IMR-90 (cell line): ENCODE measurements around the gene PTPN3. TPM values are rescaled to one million over a fixed set of nuclear protein-coding genes. Genes with fewer than 3 reads are reported as not detected.

Experiments used
- ATAC-seq: fragments of 200-7000 bp; cut with Tn5 transposase; 2 replicates; pipeline ENCODE4 v1.9.1; 2020; ENCODE audit warnings: low read depth, mild to moderate bottlenecking, moderate library complexity
- BruUV-seq: library from RNA; stranded (reverse); fragments of 400-500 nt; replicated peaks from 2 replicates; lab custom pipeline; 2021; lab: Mats Ljungman, UMichigan
- CTCF ChIA-PET: fragments of 300-600 bp; formaldehyde crosslinking; extraction: SDS; loops from one replicate; lab custom pipeline; 2021; ENCODE audit warnings: antibody characterized with exemption; lab: Yijun Ruan, JAX
- POLR2A ChIA-PET: fragments of 300-600 bp; sonication (Branson Sonifier 250); formaldehyde crosslinking; loops from one replicate; lab custom pipeline; 2022; ENCODE audit warnings: antibody characterized with exemption; ENCODE audit not compliant: unreplicated experiment; lab: Charles Lee
- DNase-seq: peaks from one replicate; pipeline ENCODE4 v3.0.0; 2013
- H2AFZ ChIP-seq: replicated peaks from 2 replicates; pipeline ENCODE3; 2013; ENCODE audit warnings: low read length, mild to moderate bottlenecking; ENCODE audit not compliant: poor library complexity
- H2AK5ac ChIP-seq: 2 replicates; pipeline ENCODE4 v1.6.1; 2013; ENCODE audit warnings: low read depth, low read length, inconsistent platforms
- H2AK9ac ChIP-seq: replicated peaks from 2 replicates; pipeline ENCODE3; 2013; ENCODE audit warnings: mild to moderate bottlenecking, low read depth, low read length, moderate library complexity; ENCODE audit not compliant: poor library complexity
- H2BK120ac ChIP-seq: 2 replicates; pipeline ENCODE4 v1.6.1; 2013; ENCODE audit warnings: low read depth, low read length, inconsistent platforms
- H2BK15ac ChIP-seq: 3 replicates; pipeline ENCODE4 v1.6.1; 2013; ENCODE audit warnings: low read depth, low read length, inconsistent platforms
- H2BK20ac ChIP-seq: 2 replicates; pipeline ENCODE4 v1.6.1; 2013; ENCODE audit warnings: low read depth, mild to moderate bottlenecking, inconsistent platforms, low read length, moderate library complexity
- H2BK5ac ChIP-seq: 2 replicates; pipeline ENCODE4 v1.6.1; 2013; ENCODE audit warnings: mild to moderate bottlenecking, low read depth, low read length, inconsistent platforms; ENCODE audit not compliant: poor library complexity, severe bottlenecking
- H3K14ac ChIP-seq: replicated peaks from 2 replicates; pipeline ENCODE4 v1.6.1; 2013; ENCODE audit warnings: low read depth, low read length, inconsistent platforms
- H3K18ac ChIP-seq: 2 replicates; pipeline ENCODE4 v1.6.1; 2013; ENCODE audit warnings: low read depth, low read length, control low read depth
- H3K23ac ChIP-seq: 2 replicates; pipeline ENCODE4 v1.6.1; 2013; ENCODE audit warnings: low read depth, low read length, inconsistent platforms
- H3K27ac ChIP-seq: 2 replicates; pipeline ENCODE4 v1.5.1; 2013; ENCODE audit warnings: mild to moderate bottlenecking, control low read depth, low read length; ENCODE audit not compliant: insufficient read depth
- H3K27me3 ChIP-seq: 2 replicates; pipeline ENCODE4 v1.6.1; 2013; ENCODE audit warnings: low read length; ENCODE audit not compliant: control insufficient read depth, insufficient read depth
- H3K36me3 ChIP-seq: 2 replicates; pipeline ENCODE4 v1.6.1; 2013; ENCODE audit warnings: low read length, mixed read lengths; ENCODE audit not compliant: control insufficient read depth, insufficient read depth
- H3K4ac ChIP-seq: 2 replicates; pipeline ENCODE4 v1.6.1; 2013; ENCODE audit warnings: low read depth, low read length, inconsistent platforms
- H3K4me1 ChIP-seq: 2 replicates; pipeline ENCODE4 v1.6.1; 2013; ENCODE audit warnings: low read length, mixed read lengths; ENCODE audit not compliant: control insufficient read depth, insufficient read depth
- H3K4me2 ChIP-seq: 2 replicates; pipeline ENCODE4 v1.6.1; 2013; ENCODE audit warnings: low read depth, mild to moderate bottlenecking, control low read depth, low read length, moderate library complexity
- H3K4me3 ChIP-seq: 2 replicates; pipeline ENCODE4 v1.5.1; 2013; ENCODE audit warnings: low read depth, mild to moderate bottlenecking, control low read depth, low read length, moderate library complexity; ENCODE audit not compliant: insufficient read depth
- H3K56ac ChIP-seq: 2 replicates; pipeline ENCODE4 v1.6.1; 2013; ENCODE audit warnings: low read length, inconsistent platforms; ENCODE audit not compliant: insufficient read depth; ENCODE audit errors: extremely low read depth
- H3K79me1 ChIP-seq, 2 experiments: 2 replicates each; pipeline ENCODE4 v1.6.1; 2013; ENCODE audit warnings: low read length in 2 of 2, inconsistent platforms in 1 of 2, low read depth in 1 of 2
- H3K9ac ChIP-seq: 2 replicates; pipeline ENCODE4 v1.6.1; 2013; ENCODE audit warnings: low read depth, low read length, control low read depth
- H3K9me1 ChIP-seq: 2 replicates; pipeline ENCODE4 v1.6.1; 2013; ENCODE audit warnings: low read length, inconsistent platforms; ENCODE audit not compliant: insufficient read depth
- H3K9me3 ChIP-seq: 2 replicates; pipeline ENCODE4 v1.6.1; 2013; ENCODE audit warnings: low read length; ENCODE audit not compliant: control insufficient read depth, insufficient read depth
- H4K20me1 ChIP-seq: 2 replicates; pipeline ENCODE4 v1.6.1; 2013; ENCODE audit warnings: low read length, inconsistent platforms; ENCODE audit not compliant: insufficient read depth
- H4K5ac ChIP-seq: 2 replicates; pipeline ENCODE4 v1.6.1; 2013; ENCODE audit warnings: mild to moderate bottlenecking, low read depth, low read length, control low read depth
- H4K8ac ChIP-seq, 2 experiments: 2 replicates each; pipeline ENCODE4 v1.6.1; 2013; ENCODE audit warnings: low read depth in 2 of 2, low read length in 2 of 2, control low read depth in 1 of 2, inconsistent platforms in 1 of 2
- H4K91ac ChIP-seq: 2 replicates; pipeline ENCODE4 v1.6.1; 2013; ENCODE audit warnings: low read depth, low read length, inconsistent platforms; ENCODE audit not compliant: insufficient read depth
- CEBPB ChIP-seq: IDR thresholded peaks from 2 replicates; pipeline ENCODE4 v1.6.1; 2012; ENCODE audit warnings: low read depth, low read length, improper control_type of control experiment
- NFE2L2 ChIP-seq: fragments of 150-350 bp; IDR thresholded peaks from 2 replicates; pipeline ENCODE4 v1.6.1; 2016; ENCODE audit warnings: low read depth, mild to moderate bottlenecking, low read length
- WGBS, 2 experiments: methylation state at CpG; one replicate each; pipeline versions ENCODE4 v1.1.5 to v1.1.7; 2013; ENCODE audit warnings: missing lambda C conversion rate in 2 of 2; ENCODE audit not compliant: insufficient read length in 1 of 2; ENCODE audit errors: extremely low coverage in 2 of 2; 5-methylcytosine and 5-hydroxymethylcytosine counted together
- dilution Hi-C: fragments of 300-500 bp; cut with HindIII; formaldehyde crosslinking; loops from one replicate; pipeline ENCODE4 v1.14.3; 2018; ENCODE audit warnings: low sequenced_read_pairs; ENCODE audit not compliant: unreplicated experiment
- in situ Hi-C: fragments of 300-500 bp; cut with MboI; formaldehyde crosslinking; loops from 3 replicates; pipeline ENCODE4 v1.14.3; 2019; ENCODE audit warnings: low sequenced_read_pairs, inconsistent platforms, mixed read lengths
- intact Hi-C: fragments of 100-400 bp; cut with micrococcal nuclease; formaldehyde crosslinking; loops from 2 replicates; pipeline ENCODE4 v1.10.0; 2022
- polyA plus RNA-seq, 3 experiments: library from polyadenylated mRNA; depleted of rRNA; stranded (reverse); fragments of >200 nt; gene quantifications; 2 replicates each; pipeline ENCODE4 v1.2.3, GENCODE V29; 2012; ENCODE audit warnings: low replicate concordance in 1 of 3
- total RNA-seq: library from RNA; depleted of rRNA; stranded (reverse); fragments of >200 nt; gene quantifications from 2 replicates; pipeline ENCODE4 v1.2.3, GENCODE V29; 2012
- TF ChIP-seq, protein P1 (sequence below): fragments of 150-350 bp; IDR thresholded peaks from 2 replicates; pipeline ENCODE4 v1.6.1; 2016; ENCODE audit warnings: low read depth, mild to moderate bottlenecking, low read length, moderate library complexity, borderline replicate concordance
- TF ChIP-seq, protein P2 (sequence below): conservative IDR thresholded peaks from 2 replicates; pipeline ENCODE4 v1.5.1; 2012; ENCODE audit warnings: mild to moderate bottlenecking, low read depth, low read length, improper control_type of control experiment

The PTPN3 gene
- total and polyA plus RNA-seq, 2 of the 4 experiments (the other 2 are of a cell fraction), result 0.72 to 0.89 TPM

DNA sequence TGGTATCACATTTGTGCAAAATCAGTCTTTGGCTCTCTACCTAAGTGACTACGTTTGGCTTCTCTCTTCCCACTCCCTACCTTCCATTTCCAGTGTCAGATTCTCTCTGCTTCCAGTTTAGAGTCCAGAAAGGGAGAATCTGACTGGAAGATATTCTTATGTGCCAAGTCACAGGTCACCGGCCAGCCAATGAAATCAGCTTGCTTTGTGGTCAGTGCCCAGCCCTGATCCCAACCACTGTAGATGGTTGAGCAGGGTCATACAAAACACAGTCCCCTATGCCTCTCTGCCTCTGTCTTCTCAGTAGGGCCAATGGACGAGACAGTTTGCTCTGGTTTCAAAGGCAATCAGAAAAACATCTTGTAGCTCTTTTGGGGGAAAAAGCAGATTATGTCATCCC lies 161.7 kb downstream of the PTPN3 start:
- in situ Hi-C loops, result no loop called here
- H3K9ac ChIP-seq, result no peak overlapping the region
- WGBS, 2 experiments, result no CpG with 5 or more reads among the region's 3 CpGs

More for the DNA sequence above, 161.7 kb downstream of the PTPN3 start:
- Histone ChIP-seq H2AFZ (no peak overlapping the region), H3K18ac (no peak overlapping the region), H3K27ac (no peak overlapping the region), H4K8ac (no peak overlapping the region), H4K20me1 (no peaks in the 10 kb centered on the region), H3K79me1 (no peaks in the 10 kb centered on the region), H3K4me2 (no peak overlapping the region), H2AK5ac (no peak overlapping the region), H3K56ac (no peak overlapping the region), H3K14ac (no peak overlapping the region), H2BK20ac (no peak overlapping the region), H3K23ac (no peak overlapping the region), H2BK5ac (no peak overlapping the region), H2AK9ac (no peak overlapping the region), H3K36me3 (no peaks in the 10 kb centered on the region), H2BK15ac (no peak overlapping the region), H3K9me1 (no peaks in the 10 kb centered on the region), H4K5ac (no peak overlapping the region), H3K27me3 (peaks cover 8% of the 10 kb centered on the region), H3K4me3 (no peak overlapping the region), H3K4me1 (no peaks in the 10 kb centered on the region), H4K91ac (no peak overlapping the region), H3K9me3 (no peaks in the 10 kb centered on the region), H2BK120ac (no peak overlapping the region), H3K4ac (no peak overlapping the region)
- BruUV-seq, result no TSS peak
- intact Hi-C loops (no loop called here), dilution Hi-C loops (no loop called here)
- no peak for DNase-seq
- CTCF ChIA-PET, result no interaction called here
- no peak for ATAC-seq
- TF ChIP-seq, protein P1, sequence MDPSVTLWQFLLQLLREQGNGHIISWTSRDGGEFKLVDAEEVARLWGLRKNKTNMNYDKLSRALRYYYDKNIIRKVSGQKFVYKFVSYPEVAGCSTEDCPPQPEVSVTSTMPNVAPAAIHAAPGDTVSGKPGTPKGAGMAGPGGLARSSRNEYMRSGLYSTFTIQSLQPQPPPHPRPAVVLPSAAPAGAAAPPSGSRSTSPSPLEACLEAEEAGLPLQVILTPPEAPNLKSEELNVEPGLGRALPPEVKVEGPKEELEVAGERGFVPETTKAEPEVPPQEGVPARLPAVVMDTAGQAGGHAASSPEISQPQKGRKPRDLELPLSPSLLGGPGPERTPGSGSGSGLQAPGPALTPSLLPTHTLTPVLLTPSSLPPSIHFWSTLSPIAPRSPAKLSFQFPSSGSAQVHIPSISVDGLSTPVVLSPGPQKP, result no peak
- TF ChIP-seq CEBPB (no peak), NFE2L2 (no peak)
- TF ChIP-seq, protein P2, sequence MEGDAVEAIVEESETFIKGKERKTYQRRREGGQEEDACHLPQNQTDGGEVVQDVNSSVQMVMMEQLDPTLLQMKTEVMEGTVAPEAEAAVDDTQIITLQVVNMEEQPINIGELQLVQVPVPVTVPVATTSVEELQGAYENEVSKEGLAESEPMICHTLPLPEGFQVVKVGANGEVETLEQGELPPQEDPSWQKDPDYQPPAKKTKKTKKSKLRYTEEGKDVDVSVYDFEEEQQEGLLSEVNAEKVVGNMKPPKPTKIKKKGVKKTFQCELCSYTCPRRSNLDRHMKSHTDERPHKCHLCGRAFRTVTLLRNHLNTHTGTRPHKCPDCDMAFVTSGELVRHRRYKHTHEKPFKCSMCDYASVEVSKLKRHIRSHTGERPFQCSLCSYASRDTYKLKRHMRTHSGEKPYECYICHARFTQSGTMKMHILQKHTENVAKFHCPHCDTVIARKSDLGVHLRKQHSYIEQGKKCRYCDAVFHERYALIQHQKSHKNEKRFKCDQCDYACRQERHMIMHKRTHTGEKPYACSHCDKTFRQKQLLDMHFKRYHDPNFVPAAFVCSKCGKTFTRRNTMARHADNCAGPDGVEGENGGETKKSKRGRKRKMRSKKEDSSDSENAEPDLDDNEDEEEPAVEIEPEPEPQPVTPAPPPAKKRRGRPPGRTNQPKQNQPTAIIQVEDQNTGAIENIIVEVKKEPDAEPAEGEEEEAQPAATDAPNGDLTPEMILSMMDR, result no peak
- POLR2A ChIA-PET, result no interaction called here
